Measurements from ENCODE around the gene FAHD2A. TPM values are rescaled to one million over a fixed set of nuclear protein-coding genes. Genes with fewer than 3 reads are reported as not detected.
A peak's percentile ranks its signal among the peaks of the same experiment; 100 is the strongest.
"Not testable (repeated sequence)": the region's sequence is repeated elsewhere in the genome, so short reads cannot be mapped to it uniquely, and the experiment has no call there.

Gene FAHD2A
- total RNA-seq, 1 donor from 2014 or later, result 36.4 TPM

DNA sequence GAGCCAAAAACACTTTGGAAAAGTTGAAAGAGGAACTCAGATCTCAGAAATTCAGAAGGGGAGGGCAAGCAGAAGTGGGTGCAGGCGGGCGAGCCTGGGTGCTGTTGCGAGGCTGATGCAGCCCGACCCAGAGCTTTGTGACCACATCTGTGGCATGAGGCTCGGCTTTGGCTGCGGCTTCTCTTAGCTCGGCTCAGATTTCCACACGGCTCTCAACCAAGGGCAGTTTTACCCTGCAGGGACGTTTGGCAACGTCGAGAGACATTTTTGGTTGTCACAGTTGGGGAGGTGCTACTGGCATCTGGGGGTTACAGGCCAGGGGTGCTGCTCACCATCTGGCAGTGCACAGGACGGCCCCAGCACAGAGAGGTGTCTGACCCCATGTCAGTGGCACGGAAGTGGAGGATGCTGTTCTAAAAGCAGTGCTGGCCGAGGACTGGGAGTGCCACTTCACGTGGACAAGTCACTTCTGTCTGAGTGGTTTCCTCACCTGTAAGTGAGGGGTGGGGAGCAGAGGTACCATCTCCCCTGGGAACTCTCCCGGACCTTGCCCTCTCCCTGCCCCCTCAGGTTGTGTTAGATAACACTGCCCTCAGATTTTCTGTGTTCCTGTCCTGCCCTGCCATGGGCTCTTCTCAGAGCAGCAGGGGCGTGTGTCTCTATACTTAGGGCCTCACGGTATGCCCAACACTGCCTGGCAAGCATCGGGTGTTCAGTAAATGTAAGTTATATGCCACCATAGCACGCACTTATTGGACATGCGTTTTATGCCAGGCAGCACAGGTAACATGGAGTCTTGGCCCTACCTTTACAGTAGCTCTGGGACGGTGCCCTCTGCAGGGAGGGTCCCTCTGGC is 48.7 kb upstream of the FAHD2A start:
- H3K27me3 Mint-ChIP-seq (ENCODE audit: insufficient read depth, low read depth), result peaks cover 17% of the 10 kb centered on the region
- Histone ChIP-seq H3K4me3 (no peak overlapping the region), H3K4me2 (no peak overlapping the region), H3K4me1 (no peaks in the 10 kb centered on the region), H3F3A (ENCODE audit: low read depth) (no peaks in the 10 kb centered on the region), H2AFZ (replicated peaks) (no peak overlapping the region), H4K20me1 (ENCODE audit: low read depth) (no peaks in the 10 kb centered on the region), H3K27me3 (peaks cover 30% of the 10 kb centered on the region), H3K79me2 (ENCODE audit: low read depth) (no peaks in the 10 kb centered on the region), H3K9me3 (ENCODE audit: low read depth) (no peaks in the 10 kb centered on the region), H3K27ac (no peak overlapping the region), H3K9ac (no peak overlapping the region), H3K36me3 (no peaks in the 10 kb centered on the region)
- peak overlapping the region; percentile 41 for H3K4me3 Mint-ChIP-seq
- no peak for TF ChIP-seq CTCF (IDR thresholded peaks at IDR 0.05)
- no peak for TF ChIP-seq EZH2phosphoT487 (IDR thresholded peaks at IDR 0.05)
- TF ChIP-seq EZH2 (IDR thresholded peaks at IDR 0.05), result no peak
- peak overlapping the region; percentile 79 for H3K27ac Mint-ChIP-seq
- peaks cover 6% of the 10 kb centered on the region for H3K9me3 Mint-ChIP-seq
- peaks cover under 1% of the 10 kb centered on the region for H3K4me1 Mint-ChIP-seq
- DNase-seq (ENCODE audit: low spot score), result no peak
- no peaks in the 10 kb centered on the region for H3K36me3 Mint-ChIP-seq

DNA sequence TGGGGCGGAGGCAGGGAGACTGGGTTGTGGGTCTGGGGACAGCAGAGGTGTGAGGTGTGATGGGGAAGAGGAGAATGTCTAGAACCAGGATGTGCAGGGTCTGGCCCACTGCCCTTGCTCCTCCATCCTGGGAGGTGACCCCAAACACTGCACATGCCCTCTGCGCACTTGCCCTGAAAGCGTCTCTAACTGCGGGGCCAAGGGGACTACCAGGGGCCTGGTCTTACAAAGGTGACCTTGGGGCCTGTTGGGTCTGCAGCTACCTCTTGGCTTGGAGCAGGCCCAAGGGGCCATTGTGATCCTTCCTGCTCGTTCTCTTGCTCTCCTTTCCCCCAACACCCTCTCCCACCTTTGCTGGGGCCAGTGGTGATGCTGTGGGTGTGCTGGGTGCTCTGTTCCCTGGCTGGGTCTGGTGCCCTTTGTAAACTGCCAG is 48.0 kb upstream of the FAHD2A start:
- peaks cover 13% of the 10 kb centered on the region for H3K27me3 Mint-ChIP-seq (ENCODE audit: insufficient read depth, low read depth)
- Histone ChIP-seq H2AFZ (replicated peaks) (no peak overlapping the region), H4K20me1 (ENCODE audit: low read depth) (no peaks in the 10 kb centered on the region), H3F3A (ENCODE audit: low read depth) (no peaks in the 10 kb centered on the region), H3K4me1 (no peaks in the 10 kb centered on the region), H3K9ac (no peak overlapping the region), H3K36me3 (no peaks in the 10 kb centered on the region), H3K9me3 (ENCODE audit: low read depth) (no peaks in the 10 kb centered on the region), H3K4me2 (no peak overlapping the region), H3K79me2 (ENCODE audit: low read depth) (no peaks in the 10 kb centered on the region), H3K4me3 (no peak overlapping the region), H3K27ac (no peak overlapping the region), H3K27me3 (peaks cover 23% of the 10 kb centered on the region)
- DNase-seq (ENCODE audit: low spot score), result no peak
- H3K4me3 Mint-ChIP-seq, result peak overlapping the region; percentile 41
- no peak for TF ChIP-seq EZH2 (IDR thresholded peaks at IDR 0.05)
- no peak for TF ChIP-seq CTCF (IDR thresholded peaks at IDR 0.05)
- no peak for TF ChIP-seq EZH2phosphoT487 (IDR thresholded peaks at IDR 0.05)
- H3K36me3 Mint-ChIP-seq, result no peaks in the 10 kb centered on the region
- H3K27ac Mint-ChIP-seq, result peak overlapping the region; percentile 79
- H3K4me1 Mint-ChIP-seq, result peaks cover 3% of the 10 kb centered on the region
- peaks cover 6% of the 10 kb centered on the region for H3K9me3 Mint-ChIP-seq

GRCh38 chr2:95354925-95355324 is 47.6 kb upstream of the FAHD2A start:
- no peak for DNase-seq (ENCODE audit: low spot score)

DNA sequence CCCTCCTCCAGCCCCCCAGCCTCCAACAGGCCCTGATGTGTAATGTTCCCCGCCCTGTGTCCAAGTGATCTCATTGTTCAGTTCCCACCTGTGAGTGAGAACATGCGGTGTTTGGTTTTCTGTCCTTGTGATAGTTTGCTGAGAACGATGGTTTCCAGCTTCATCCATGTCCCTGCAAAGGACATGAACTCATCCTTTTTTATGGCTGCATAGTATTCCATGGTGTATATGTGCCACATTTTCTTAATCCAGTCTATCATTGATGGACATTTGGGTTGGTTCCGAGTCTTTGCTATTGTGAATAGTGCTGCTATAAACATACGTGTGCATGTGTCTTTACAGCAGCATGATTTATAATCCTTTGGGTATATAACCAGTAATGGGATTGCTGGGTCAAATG is 47.0 kb upstream of the FAHD2A start:
- H2AFZ ChIP-seq (replicated peaks); H3K9me3 Mint-ChIP-seq; H3K9ac ChIP-seq; H3K36me3 Mint-ChIP-seq; H3K4me1 ChIP-seq; H3F3A ChIP-seq (ENCODE audit: low read depth); H3K4me3 Mint-ChIP-seq; H3K27ac Mint-ChIP-seq; DNase-seq (ENCODE audit: low spot score); H3K27ac ChIP-seq; H3K4me2 ChIP-seq; H3K79me2 ChIP-seq (ENCODE audit: low read depth); H3K9me3 ChIP-seq (ENCODE audit: low read depth); H3K36me3 ChIP-seq; H3K4me1 Mint-ChIP-seq; H3K4me3 ChIP-seq; H4K20me1 ChIP-seq (ENCODE audit: low read depth): not testable (repeated sequence)
- peaks cover 11% of the 10 kb centered on the region for H3K27me3 Mint-ChIP-seq (ENCODE audit: insufficient read depth, low read depth)
- H3K27me3 ChIP-seq, result peaks cover 13% of the 10 kb centered on the region

More at GRCh38 chr2:95354925-95355324, 47.6 kb upstream of the FAHD2A start:
- Histone ChIP-seq H3K27ac (no peak overlapping the region), H3F3A (ENCODE audit: low read depth) (no peaks in the 10 kb centered on the region), H3K36me3 (no peaks in the 10 kb centered on the region), H3K4me1 (no peaks in the 10 kb centered on the region), H3K79me2 (ENCODE audit: low read depth) (no peaks in the 10 kb centered on the region), H4K20me1 (ENCODE audit: low read depth) (no peaks in the 10 kb centered on the region), H3K9ac (no peak overlapping the region), H3K4me2 (no peak overlapping the region), H3K4me3 (no peak overlapping the region), H2AFZ (replicated peaks) (no peak overlapping the region), H3K27me3 (peaks cover 19% of the 10 kb centered on the region), H3K9me3 (ENCODE audit: low read depth) (no peaks in the 10 kb centered on the region)
- Mint-ChIP-seq H3K27me3 (ENCODE audit: insufficient read depth, low read depth) (peaks cover 12% of the 10 kb centered on the region), H3K27ac (no peak overlapping the region), H3K4me1 (peaks cover 3% of the 10 kb centered on the region), H3K36me3 (no peaks in the 10 kb centered on the region), H3K4me3 (no peak overlapping the region), H3K9me3 (peaks cover 6% of the 10 kb centered on the region)
- TF ChIP-seq EZH2 (IDR thresholded peaks at IDR 0.05), result no peak
- no peak for TF ChIP-seq EZH2phosphoT487 (IDR thresholded peaks at IDR 0.05)
- no peak for TF ChIP-seq CTCF (IDR thresholded peaks at IDR 0.05)
